H1 (cell line): Measurements from ENCODE around the gene CCDC88C. TPM values are rescaled to one million over a fixed set of nuclear protein-coding genes. Genes with fewer than 3 reads are reported as not detected.

ENCODE experiments used
- CTCF ChIA-PET: fragments of 300-600 bp; sonication (Branson Sonifier 250); formaldehyde crosslinking; loops from one replicate; lab custom pipeline; 2021; ENCODE audit not compliant: partially characterized antibody; lab: Charles Lee
- POLR2A ChIA-PET: fragments of 300-600 bp; sonication (Branson Sonifier 250); formaldehyde crosslinking; loops from one replicate; lab custom pipeline; 2021; ENCODE audit warnings: inconsistent platforms; ENCODE audit not compliant: partially characterized antibody; lab: Charles Lee
- DNase-seq, 2 experiments: peaks; one replicate each; pipeline versions ENCODE4 v3.0.0 to v3.0.0-alpha.2; 2010 to 2022; ENCODE audit warnings: low spot score in 2 of 2, low read depth in 1 of 2, mixed read lengths in 1 of 2
- FAIRE-seq: peaks from 2 replicates; lab custom pipeline; 2011; peaks lifted over from hg19 to GRCh38; lab: Jason Lieb, UNC
- H2AFZ ChIP-seq: 2 replicates; pipeline ENCODE4 v1.8.1; 2012; ENCODE audit warnings: low read length, inconsistent platforms
- H2AK5ac ChIP-seq: 2 replicates; pipeline ENCODE4 v1.6.1; 2013; ENCODE audit warnings: low read depth, low read length
- H2BK120ac ChIP-seq: replicated peaks from 2 replicates; pipeline ENCODE3; 2013; ENCODE audit warnings: low read depth, low read length, inconsistent platforms
- H2BK12ac ChIP-seq: 2 replicates; pipeline ENCODE4 v1.6.1; 2013; ENCODE audit warnings: low read depth, low read length
- H2BK15ac ChIP-seq: 2 replicates; pipeline ENCODE4 v1.6.1; 2013; ENCODE audit warnings: low read length
- H2BK20ac ChIP-seq: 2 replicates; pipeline ENCODE4 v1.6.1; 2013; ENCODE audit warnings: low read length
- H2BK5ac ChIP-seq: 2 replicates; pipeline ENCODE4 v1.6.1; 2013; ENCODE audit warnings: low read depth, low read length
- H3K14ac ChIP-seq: 2 replicates; pipeline ENCODE4 v1.6.1; 2013; ENCODE audit warnings: inconsistent platforms; ENCODE audit not compliant: insufficient read length
- H3K18ac ChIP-seq: 2 replicates; pipeline ENCODE4 v1.6.1; 2013; ENCODE audit warnings: low read length; ENCODE audit errors: extremely low read depth
- H3K23ac ChIP-seq: 2 replicates; pipeline ENCODE4 v1.6.1; 2013; ENCODE audit warnings: inconsistent platforms; ENCODE audit not compliant: insufficient read length
- H3K23me2 ChIP-seq: 2 replicates; pipeline ENCODE4 v1.6.1; 2013; ENCODE audit warnings: low read depth, low read length
- H3K27ac ChIP-seq: 2 replicates; pipeline ENCODE4 v1.6.1; 2011; ENCODE audit warnings: low read depth, low read length, inconsistent platforms
- H3K27me3 ChIP-seq, 4 experiments: replicated peaks in 1 of 4; 1 replicate in 1 of 4; 2 replicates in 3 of 4; pipeline versions ENCODE4 v1.6.1 to v1.8.1; 2011 to 2013; ENCODE audit warnings: low read length in 3 of 4, mild to moderate bottlenecking in 3 of 4, inconsistent platforms in 2 of 4, mixed read lengths in 2 of 4, moderate library complexity in 1 of 4; ENCODE audit not compliant: control insufficient read depth in 3 of 4, insufficient read depth in 3 of 4; ENCODE audit errors: extremely low read depth in 1 of 4
- H3K36me3 ChIP-seq, 4 experiments: 2 replicates each; pipeline versions ENCODE4 v1.6.1 to v1.8.1; 2011 to 2013; ENCODE audit warnings: mild to moderate bottlenecking in 4 of 4, low read length in 3 of 4, moderate library complexity in 2 of 4, control low read depth in 1 of 4, inconsistent platforms in 1 of 4; ENCODE audit not compliant: insufficient read depth in 4 of 4, control insufficient read depth in 2 of 4
- H3K4ac ChIP-seq: replicated peaks from 2 replicates; pipeline ENCODE3; 2013; ENCODE audit warnings: low read length, low read depth, mixed read lengths, inconsistent platforms; ENCODE audit not compliant: insufficient read length
- H3K4me1 ChIP-seq, 4 experiments: replicated peaks in 1 of 4; 1 replicate in 1 of 4; 2 replicates in 3 of 4; pipeline versions ENCODE4 v1.6.1 to v1.8.1; 2011 to 2013; ENCODE audit warnings: low read length in 3 of 4, inconsistent platforms in 2 of 4, mixed read lengths in 1 of 4; ENCODE audit not compliant: insufficient read depth in 4 of 4, control insufficient read depth in 3 of 4
- H3K4me2 ChIP-seq, 2 experiments: 2 replicates each; pipeline versions ENCODE4 v1.6.1 to v1.8.1; 2011 to 2013; ENCODE audit warnings: low read depth in 2 of 2, low read length in 2 of 2, control low read depth in 1 of 2, inconsistent platforms in 1 of 2, mild to moderate bottlenecking in 1 of 2; ENCODE audit not compliant: insufficient read depth in 1 of 2
- H3K4me3 ChIP-seq, 4 experiments: fragments of 200-600, 300-600 bp in 1 of 4; sonication (generic), shearing (Covaris generic), sonication (Bioruptor Twin) in 1 of 4; 2 replicates each; pipeline versions ENCODE4 v1.5.1 to v1.8.1; 2011 to 2016; ENCODE audit warnings: low read length in 4 of 4, low read depth in 3 of 4, control low read depth in 2 of 4, inconsistent platforms in 2 of 4, mild to moderate bottlenecking in 2 of 4, mixed read lengths in 1 of 4, moderate library complexity in 1 of 4; ENCODE audit not compliant: insufficient read depth in 2 of 4; ENCODE audit errors: extremely low read depth in 1 of 4
- H3K56ac ChIP-seq: replicated peaks from 2 replicates; pipeline ENCODE3; 2013; ENCODE audit warnings: low read depth, mild to moderate bottlenecking, mixed read lengths, low read length, inconsistent platforms; ENCODE audit not compliant: insufficient read length
- H3K79me1 ChIP-seq: 2 replicates; pipeline ENCODE4 v1.6.1; 2013; ENCODE audit warnings: low read depth, low read length, control low read depth
- H3K79me2 ChIP-seq, 2 experiments: 2 replicates each; pipeline versions ENCODE4 v1.6.1 to v1.8.1; 2012 to 2013; ENCODE audit warnings: low read length in 2 of 2, mild to moderate bottlenecking in 2 of 2, inconsistent platforms in 1 of 2; ENCODE audit not compliant: insufficient read depth in 2 of 2, control insufficient read depth in 1 of 2
- H3K9ac ChIP-seq, 4 experiments: replicated peaks in 1 of 4; 1 replicate in 1 of 4; 2 replicates in 3 of 4; pipeline versions ENCODE4 v1.6.1 to v1.8.1; 2011 to 2013; ENCODE audit warnings: low read depth in 3 of 4, low read length in 3 of 4, control low read depth in 2 of 4, mild to moderate bottlenecking in 2 of 4, moderate library complexity in 2 of 4, inconsistent platforms in 1 of 4; ENCODE audit errors: extremely low read depth in 1 of 4
- H3K9me3 ChIP-seq, 2 experiments: 2 replicates each; pipeline versions ENCODE4 v1.6.1 to v1.8.1; 2012 to 2013; ENCODE audit warnings: mild to moderate bottlenecking in 2 of 2, moderate library complexity in 2 of 2, control low read depth in 1 of 2, inconsistent platforms in 1 of 2, low read depth in 1 of 2, low read length in 1 of 2, mixed read lengths in 1 of 2; ENCODE audit not compliant: insufficient read depth in 2 of 2
- H4K20me1 ChIP-seq, 2 experiments: replicated peaks in 1 of 2; 2 replicates each; pipeline versions ENCODE3 to v1.8.1; 2011 to 2013; ENCODE audit warnings: inconsistent platforms in 2 of 2, low read length in 2 of 2, mild to moderate bottlenecking in 1 of 2; ENCODE audit not compliant: insufficient read depth in 2 of 2, control insufficient read depth in 1 of 2
- H4K5ac ChIP-seq: 2 replicates; pipeline ENCODE4 v1.6.1; 2013; ENCODE audit warnings: low read length, low read depth, mixed read lengths, inconsistent platforms; ENCODE audit not compliant: insufficient read length
- H4K8ac ChIP-seq: 2 replicates; pipeline ENCODE4 v1.8.0; 2013; ENCODE audit warnings: mild to moderate bottlenecking, moderate library complexity, low read length, inconsistent platforms; ENCODE audit not compliant: insufficient read depth; ENCODE audit errors: extremely low read depth
- H4K91ac ChIP-seq: replicated peaks from 2 replicates; pipeline ENCODE3; 2013; ENCODE audit warnings: low read length, mixed read lengths, inconsistent platforms; ENCODE audit not compliant: insufficient read length
- CHD1 ChIP-seq: IDR thresholded peaks from 2 replicates; pipeline ENCODE4 v1.6.1; 2012; ENCODE audit warnings: low read depth, low read length, improper control_type of control experiment
- KDM1A ChIP-seq: fragments of 200-600, 300-600 bp; sonication (generic); IDR thresholded peaks from 2 replicates; pipeline ENCODE4 v1.7.1; 2016; ENCODE audit warnings: mild to moderate bottlenecking, low read length, borderline replicate concordance
- KDM4A ChIP-seq: IDR thresholded peaks from one replicate; pipeline ENCODE4 v1.7.1; 2012; ENCODE audit warnings: low read depth, mild to moderate bottlenecking, moderate library complexity, low read length, inconsistent platforms; ENCODE audit not compliant: severe bottlenecking
- KDM5A ChIP-seq: fragments of 200-600 bp; IDR thresholded peaks from 2 replicates; pipeline ENCODE4 v1.7.1; 2012; ENCODE audit warnings: mild to moderate bottlenecking, low read length, inconsistent platforms, mixed read lengths
- PHF8 ChIP-seq: fragments of 200-600 bp; sonication (generic); conservative IDR thresholded peaks from 2 replicates; pipeline ENCODE4 v1.7.1; 2012; ENCODE audit warnings: low read depth, mild to moderate bottlenecking, inconsistent platforms, low read length, moderate library complexity
- POLR2AphosphoS5 ChIP-seq: IDR thresholded peaks from 2 replicates; pipeline ENCODE4 v1.6.1; 2011; ENCODE audit warnings: low read depth, low read length
- YY1 ChIP-seq: IDR thresholded peaks from 2 replicates; pipeline ENCODE4 v1.6.1; 2011; ENCODE audit warnings: low read depth, mild to moderate bottlenecking, low read length
- ZNF274 ChIP-seq: IDR thresholded peaks from 2 replicates; pipeline ENCODE4 v1.7.0; 2012; ENCODE audit warnings: low read length, borderline replicate concordance; ENCODE audit errors: extremely low read depth
- WGBS, 2 experiments: shearing (Covaris generic) in 1 of 2; methylation state at CpG; one replicate each; pipeline versions ENCODE4 v1.1.6 to v1.1.7; 2013 to 2015; ENCODE audit warnings: low lambda C conversion rate in 2 of 2, mixed read lengths in 2 of 2, inconsistent platforms in 1 of 2, low coverage in 1 of 2, missing lambda C conversion rate in 1 of 2; ENCODE audit not compliant: insufficient replicate concordance in 2 of 2, insufficient coverage in 1 of 2, insufficient read length in 1 of 2; ENCODE audit errors: extremely low coverage in 1 of 2, missing lambda C conversion rate in 1 of 2; 5-methylcytosine and 5-hydroxymethylcytosine counted together
- polyA plus RNA-seq, 7 experiments: library from polyadenylated mRNA; depleted of rRNA in 3 of 7; stranded (reverse) in 5 of 7; unstranded in 2 of 7; fragments of >200 nt in 5 of 7; fragments of 200-250 nt in 2 of 7; gene quantifications; 1 replicate in 5 of 7; 2 replicates in 1 of 7; 4 replicates in 1 of 7; pipeline versions ENCODE4 v1.2.1 to v1.2.3, GENCODE V29; 2011 to 2013; ENCODE audit warnings: missing spikeins in 2 of 7, mixed read lengths in 2 of 7
- total RNA-seq: library from RNA; stranded (reverse); fragmentation: NEBNext Ultra II Directional; extraction: Animal tissue kit (Norgen Biotek cat#: 25700); gene quantifications from 2 replicates; pipeline ENCODE4 v1.2.1, GENCODE V29; 2021

The CCDC88C gene
- total and polyA plus RNA-seq, 2 of the 8 experiments (the other 6 are each of a cell fraction or from before 2014, with no cell fraction given): 10.3 to 57.7 TPM

- no peak overlapping the region for H2BK20ac ChIP-seq
- no peak overlapping the region for H3K23ac ChIP-seq
- no peak overlapping the region for H2BK120ac ChIP-seq
- no peak overlapping the region for H3K14ac ChIP-seq
- WGBS, 2 experiments: 89% methylated on average over 5 of the region's 5 CpGs; no CpG with 5 or more reads in 1 of the 2 experiments
- peaks cover 3% of the 10 kb centered on the region in 2 experiments for H4K20me1 ChIP-seq
- H3K27me3 ChIP-seq: no peaks in the 10 kb centered on the region
- H3K56ac ChIP-seq: no peak overlapping the region
- no peak overlapping the region for H2AFZ ChIP-seq
- H3K4me2 ChIP-seq: no peak overlapping the region
- no peaks in the 10 kb centered on the region for H3K79me1 ChIP-seq
- H3K18ac ChIP-seq: no peak overlapping the region
- H3K9me3 ChIP-seq: no peaks in the 10 kb centered on the region
- H2BK12ac ChIP-seq: no peak overlapping the region
- no peaks in the 10 kb centered on the region; the same call in 1 of the 2 replicates for H3K23me2 ChIP-seq
- H4K91ac ChIP-seq: no peak overlapping the region
- no peak overlapping the region for H3K4me3 ChIP-seq
- no peaks in the 10 kb centered on the region for H3K79me2 ChIP-seq
- TF ChIP-seq KDM1A: no peak
- no peak for TF ChIP-seq PHF8
- TF ChIP-seq POLR2AphosphoS5: peak; percentile 78
- TF ChIP-seq KDM5A: no peak
- no peak for TF ChIP-seq ZNF274
- no peak for TF ChIP-seq KDM4A
- no peak for TF ChIP-seq CHD1
- TF ChIP-seq YY1: no peak
- H3K4ac ChIP-seq: no peak overlapping the region
- no peak overlapping the region for H4K8ac ChIP-seq
- H3K4me1 ChIP-seq: no peaks in the 10 kb centered on the region
- DNase-seq (no peak), FAIRE-seq (no peak)
- H3K36me3 ChIP-seq: peaks cover 9 to 28% (median 17%) of the 10 kb centered on the region in 4 experiments
- H3K9ac ChIP-seq: no peak overlapping the region
- no peak overlapping the region for H2AK5ac ChIP-seq
- CTCF ChIA-PET: interaction anchor here (1.1 to 1.2 kb wide), 3 partner anchors 12 to 99 kb away, joined by 3 to 5 read pairs (median 3); no protein-coding TSS in a partner anchor
- no peak overlapping the region for H2BK15ac ChIP-seq
- POLR2A ChIA-PET: interaction anchor here (0.8 to 1.8 kb wide), 6 partner anchors 9 to 125 kb away, joined by 3 to 7 read pairs (median 3); partner anchors contain the start of gene PPP4R3A
- H3K27ac ChIP-seq: no peak overlapping the region
- no peak overlapping the region for H4K5ac ChIP-seq
- H2BK5ac ChIP-seq: no peak overlapping the region
Measured at GRCh38 chr14:91453744-91454143, 36.1 kb upstream of the CCDC88C start.
